Choroid plexus epithelial cell (primary cell): ENCODE measurements around the gene SLC12A9.
"Not testable (repeated sequence)": the region's sequence is repeated elsewhere in the genome, so short reads cannot be mapped to it uniquely, and the experiment has no call there.

Source experiments
- DNase-seq: peaks from one replicate; pipeline ENCODE4 v3.0.0-alpha.2; 2010; ENCODE audit warnings: low read depth
- H3K4me3 ChIP-seq: 2 replicates; pipeline ENCODE4 v1.5.1; 2011; ENCODE audit warnings: low read depth, mild to moderate bottlenecking, control low read depth, low read length, moderate library complexity
- CTCF ChIP-seq: conservative IDR thresholded peaks from 2 replicates; pipeline ENCODE4 v1.5.1; 2011; ENCODE audit warnings: low read depth, mild to moderate bottlenecking, control low read depth, inconsistent platforms, low read length, moderate library complexity

The SLC12A9 gene

DNA sequence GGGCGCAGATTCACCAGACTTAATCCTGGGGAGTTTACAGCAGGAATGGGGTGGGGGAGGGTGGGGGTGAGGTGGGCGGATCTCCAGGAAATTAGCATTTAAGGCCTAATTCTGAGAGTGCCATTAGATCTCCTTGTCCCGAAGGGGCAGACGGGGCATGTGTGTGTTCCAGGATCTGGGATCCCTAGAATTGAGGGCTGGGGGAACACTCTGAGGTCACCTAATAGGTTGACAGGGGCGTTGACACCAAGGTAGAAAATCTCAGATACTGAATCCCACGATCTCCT is 15.8 kb upstream of the SLC12A9 start:
- TF ChIP-seq CTCF: no peak
- DNase-seq: no peak
- H3K4me3 ChIP-seq: peak overlapping the region; percentile 52

DNA sequence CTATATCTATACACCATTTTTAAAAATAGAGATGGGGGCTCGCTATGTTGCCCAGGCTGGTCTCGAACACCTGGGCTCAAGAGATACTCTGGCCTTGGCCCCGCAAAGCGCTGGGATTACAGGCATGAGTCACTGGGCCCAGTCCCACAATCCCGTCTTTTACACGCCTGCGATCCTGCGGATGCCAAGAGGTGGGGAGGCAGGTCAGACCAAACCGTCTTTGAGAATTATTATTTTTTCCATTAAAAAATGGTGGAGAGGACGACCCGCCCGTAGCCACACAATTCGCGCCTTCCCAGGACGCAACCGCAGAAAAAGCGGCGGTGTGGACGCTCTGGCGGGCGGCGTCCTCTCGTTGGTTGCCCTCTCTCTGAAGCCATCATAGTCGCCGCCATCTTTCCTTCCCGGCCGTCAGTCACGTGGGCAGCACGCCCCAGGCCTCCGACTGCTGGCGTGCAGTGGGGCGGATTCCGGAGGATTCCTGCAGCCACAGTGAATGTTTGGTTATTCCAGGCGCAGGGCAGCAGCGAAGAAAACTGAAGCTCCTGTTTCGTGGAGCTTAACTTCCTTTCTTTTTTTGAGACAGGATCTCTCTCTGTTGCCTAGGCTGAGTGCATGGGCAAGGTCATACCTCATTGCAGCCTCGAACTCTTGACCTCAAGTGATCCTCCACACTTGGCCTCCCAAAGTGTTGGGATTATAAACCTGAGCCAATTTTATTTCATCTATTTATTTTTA is 15.2 kb upstream of the SLC12A9 start:
- H3K4me3 ChIP-seq: peak overlapping the region; percentile 52
- TF ChIP-seq CTCF: no peak
- peak; percentile 94 for DNase-seq

DNA sequence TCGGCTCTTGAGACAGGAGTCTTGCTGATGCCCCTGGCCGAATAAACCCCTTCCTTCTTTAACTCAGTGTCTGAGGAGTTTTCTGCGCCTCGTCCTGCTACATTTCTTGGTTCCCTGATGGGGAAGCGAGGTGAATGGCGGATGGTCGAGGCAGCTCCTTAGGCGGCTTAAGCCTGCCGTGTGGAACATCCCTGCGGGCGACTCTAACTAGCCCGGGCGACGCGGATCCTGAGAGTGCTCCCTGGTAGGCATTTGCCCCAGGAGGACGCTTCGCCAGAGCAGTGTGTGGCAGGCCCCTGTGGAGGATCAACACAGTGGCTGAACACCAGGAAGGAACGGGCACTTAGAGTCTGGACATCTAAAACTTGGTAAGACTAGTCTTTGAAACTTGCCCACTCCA is 13.2 kb upstream of the SLC12A9 start:
- DNase-seq: no peak
- no peak overlapping the region for H3K4me3 ChIP-seq
- no peak for TF ChIP-seq CTCF

DNA sequence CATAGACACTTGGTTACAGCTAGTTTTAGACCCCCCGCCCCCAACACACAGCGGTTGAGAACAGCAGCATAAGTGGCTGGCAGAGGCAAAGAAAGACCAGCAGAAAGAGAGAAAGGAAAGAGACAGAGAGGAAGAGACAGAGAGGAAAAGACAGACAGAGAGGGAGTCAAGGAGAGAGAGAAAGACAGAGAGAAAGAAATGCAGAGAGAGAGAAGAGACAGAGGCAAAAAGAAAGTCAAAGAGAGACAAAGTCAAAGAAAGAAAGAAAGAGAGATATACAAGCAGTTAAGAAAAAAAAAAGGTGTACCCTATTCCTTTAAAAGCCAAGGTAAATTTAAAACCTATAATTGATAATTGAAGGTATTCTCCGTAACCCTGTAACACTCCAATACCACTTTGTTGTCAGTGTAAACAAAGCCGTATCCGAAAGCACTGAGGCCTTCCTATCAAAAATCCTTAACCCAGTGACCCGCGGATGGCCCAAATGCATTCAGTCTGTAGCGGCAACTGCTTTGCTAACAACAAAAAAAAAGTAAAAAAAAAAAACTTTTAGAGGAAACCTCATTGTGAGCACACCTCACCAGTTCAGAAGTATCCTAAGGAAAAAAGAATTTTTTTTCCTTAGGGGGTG is 11.9 kb upstream of the SLC12A9 start:
- DNase-seq: no peak
- no peak overlapping the region for H3K4me3 ChIP-seq
- no peak for TF ChIP-seq CTCF

DNA sequence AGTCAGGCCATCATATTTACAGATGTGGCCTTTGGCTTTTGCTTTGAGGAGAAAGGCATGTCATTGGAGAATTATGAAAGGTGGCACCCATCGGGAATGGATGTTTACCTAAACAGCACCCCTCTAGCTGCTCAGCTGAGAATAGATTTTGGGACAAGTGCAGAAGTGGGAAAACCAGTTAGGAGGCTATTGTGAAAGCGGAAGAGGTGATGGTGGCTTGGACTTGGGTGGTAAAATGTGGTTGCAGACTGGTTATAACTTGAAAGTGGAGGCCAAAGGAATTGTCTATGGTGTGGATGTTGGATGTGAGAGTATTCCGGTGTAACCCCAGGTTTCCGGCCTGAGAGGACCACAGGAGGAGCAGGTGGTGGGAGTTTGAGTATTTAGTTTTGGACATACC is 5.2 kb upstream of the SLC12A9 start:
- DNase-seq: no peak
- no peak for TF ChIP-seq CTCF
- H3K4me3 ChIP-seq: no peak overlapping the region

DNA sequence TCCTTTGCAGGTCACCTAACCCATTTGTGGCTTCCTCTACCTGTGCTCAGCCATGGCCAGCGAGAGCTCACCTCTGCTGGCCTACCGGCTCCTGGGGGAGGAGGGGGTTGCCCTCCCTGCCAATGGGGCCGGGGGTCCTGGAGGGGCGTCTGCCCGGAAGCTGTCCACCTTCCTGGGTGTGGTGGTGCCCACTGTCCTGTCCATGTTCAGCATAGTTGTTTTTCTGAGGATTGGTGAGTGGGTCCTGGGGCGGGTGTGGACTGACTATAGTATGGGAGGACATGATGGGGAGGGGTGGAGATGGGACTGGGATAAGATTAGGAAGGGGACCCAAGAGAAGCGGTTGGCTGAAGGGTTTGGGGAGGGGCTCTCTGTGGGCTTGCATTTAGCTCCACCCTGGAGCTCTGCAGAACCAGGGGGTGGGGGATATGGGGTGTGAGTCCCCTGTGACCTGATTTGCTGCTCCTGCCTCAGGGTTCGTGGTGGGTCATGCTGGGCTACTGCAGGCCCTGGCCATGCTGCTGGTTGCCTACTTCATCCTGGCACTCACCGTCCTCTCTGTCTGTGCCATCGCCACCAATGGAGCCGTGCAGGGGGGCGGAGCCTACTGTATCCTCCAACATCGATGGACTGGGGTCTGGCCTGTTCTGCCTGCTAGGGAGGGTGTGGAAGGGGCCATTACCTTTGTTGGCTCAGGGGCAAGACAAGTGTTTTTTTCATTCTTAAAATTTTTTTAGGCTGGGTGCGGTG is 1.8 kb downstream of the SLC12A9 start:
- no peak for TF ChIP-seq CTCF
- no peak overlapping the region for H3K4me3 ChIP-seq
- DNase-seq: no peak

GRCh38 chr7:100854899-100855298 is 2.4 kb downstream of the SLC12A9 start:
- not testable (repeated sequence) for DNase-seq

More at GRCh38 chr7:100854899-100855298, 2.4 kb downstream of the SLC12A9 start:
- H3K4me3 ChIP-seq: not testable (repeated sequence)
